HS-5 (cell line): ENCODE measurements around the gene TOMM6.

Experiments used
- DNase-seq: peaks from one replicate; pipeline ENCODE4 v3.0.0-alpha.2; 2012; ENCODE audit warnings: low read depth

Gene TOMM6

DNA sequence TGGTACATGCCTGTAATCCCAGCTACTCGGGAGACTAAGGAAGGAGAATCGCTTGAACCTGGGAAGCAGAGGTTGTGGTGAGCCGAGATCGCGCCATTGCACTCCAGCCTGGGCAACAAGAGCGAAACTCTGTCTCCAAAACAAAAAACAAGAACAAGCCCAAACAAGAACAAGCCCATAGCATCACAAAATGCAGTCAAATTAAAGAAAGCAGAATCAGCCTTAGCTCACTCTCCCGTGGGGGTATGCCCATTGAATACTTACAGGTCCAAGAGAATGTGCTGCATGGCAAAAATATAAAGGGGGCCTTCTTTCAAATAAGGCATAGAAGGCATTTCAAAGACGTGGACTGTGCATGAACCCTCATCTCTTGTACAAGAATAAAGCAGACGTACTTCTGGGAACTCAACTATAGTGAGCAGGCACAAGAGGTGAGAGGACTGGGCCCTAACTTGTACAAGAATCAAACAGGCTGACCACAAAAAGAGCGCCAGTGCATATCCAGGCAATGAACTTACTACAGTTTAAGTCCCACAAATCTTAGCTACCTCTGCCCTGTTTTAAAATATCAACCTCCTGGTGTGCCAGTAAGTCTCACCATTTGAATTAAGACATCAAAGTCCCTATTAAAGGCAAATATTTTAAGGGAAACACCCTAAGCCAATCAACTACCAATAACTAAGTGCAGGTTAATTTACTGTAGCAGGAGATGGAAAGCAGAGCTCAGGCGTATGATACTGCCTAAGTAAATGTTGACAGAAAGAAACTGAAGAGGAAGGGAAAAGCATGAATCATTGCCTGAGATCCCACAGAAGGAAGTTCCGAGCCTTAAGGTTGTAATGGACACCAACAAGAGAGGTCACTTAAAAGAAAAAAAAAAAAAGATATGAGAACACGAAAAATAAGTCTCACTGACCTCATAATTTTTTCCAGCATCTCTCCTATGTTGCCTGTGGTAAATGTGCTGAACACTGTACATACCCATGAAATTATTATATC lies 37.4 kb downstream of the TOMM6 start:
- no peak for DNase-seq

DNA sequence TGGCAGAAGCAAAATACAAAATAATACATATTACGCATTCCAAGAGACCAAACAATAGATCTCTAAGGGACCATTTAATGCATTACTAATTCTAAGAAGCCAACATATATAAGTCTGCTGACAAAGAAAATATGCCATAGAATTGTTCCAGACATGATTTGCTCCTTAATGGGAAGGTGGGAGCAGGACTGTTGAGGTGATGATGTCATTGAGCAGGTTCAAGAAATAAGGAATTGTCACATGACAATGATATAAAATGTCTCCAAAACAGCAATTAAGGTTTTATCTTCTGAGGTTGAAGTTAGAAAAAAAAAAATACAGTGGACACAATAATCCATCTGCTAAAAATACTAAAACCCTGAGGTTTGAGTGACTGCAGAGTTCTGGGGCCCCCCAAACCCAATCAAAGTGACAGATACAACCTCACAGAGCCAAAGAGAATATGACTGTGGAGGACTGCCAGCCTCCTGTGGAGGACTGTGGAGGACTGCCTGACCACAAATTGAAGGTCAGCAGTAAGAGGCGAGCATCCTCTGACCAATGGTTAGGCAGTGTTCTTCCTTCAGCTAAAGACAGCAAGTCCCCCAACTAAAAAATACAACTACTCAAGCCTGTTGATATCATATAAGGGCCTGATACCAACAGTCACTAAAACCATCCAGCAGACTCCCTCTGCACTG lies 39.0 kb downstream of the TOMM6 start:
- DNase-seq: no peak

DNA sequence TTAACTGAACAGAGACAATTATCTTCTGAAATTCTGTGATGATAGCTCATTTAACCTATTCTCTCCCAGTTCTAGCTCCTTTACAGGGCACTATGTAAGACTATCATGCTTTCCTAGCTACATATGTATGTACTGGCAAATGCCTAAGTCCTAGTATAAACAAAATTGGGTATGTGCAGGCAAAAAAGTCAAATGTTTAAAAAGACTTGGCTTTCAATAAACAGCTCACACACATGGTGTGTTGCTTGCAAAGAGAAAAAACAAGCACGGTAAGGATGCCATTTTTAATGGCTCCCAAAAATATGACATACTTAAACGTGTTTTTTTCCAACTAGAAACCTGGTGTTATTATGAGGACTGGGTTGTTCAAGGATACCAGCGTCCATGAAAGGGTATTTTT lies 44.8 kb downstream of the TOMM6 start:
- DNase-seq: no peak

DNA sequence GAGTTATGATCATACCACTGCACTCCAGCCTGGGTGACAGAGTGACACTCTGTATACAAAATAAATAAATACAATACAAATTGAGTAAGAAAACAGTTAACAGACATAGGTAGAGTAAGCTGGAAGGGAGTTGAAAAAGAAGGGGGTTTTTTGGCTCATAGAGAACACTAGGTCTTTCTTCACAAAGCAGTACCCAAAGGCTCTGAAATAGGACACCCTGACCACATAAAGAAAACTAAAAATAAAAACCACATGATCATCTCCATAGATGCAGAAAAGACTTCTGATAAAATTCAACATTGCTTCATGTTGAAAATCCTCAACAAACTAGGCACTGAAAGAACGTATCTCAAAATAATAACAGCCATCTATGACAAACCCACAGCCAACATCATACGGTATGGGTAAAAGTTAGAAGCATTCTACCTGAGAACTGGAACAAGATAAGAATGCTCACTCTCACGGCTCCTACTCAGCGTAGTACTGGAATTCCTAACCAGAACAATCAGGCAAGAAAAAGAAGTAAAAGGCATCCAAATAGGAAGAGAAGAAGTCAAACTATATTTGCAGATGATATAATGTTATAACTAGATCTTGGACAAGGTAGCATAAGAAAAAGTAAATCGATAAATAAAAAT lies 48.6 kb downstream of the TOMM6 start:
- no peak for DNase-seq

DNA sequence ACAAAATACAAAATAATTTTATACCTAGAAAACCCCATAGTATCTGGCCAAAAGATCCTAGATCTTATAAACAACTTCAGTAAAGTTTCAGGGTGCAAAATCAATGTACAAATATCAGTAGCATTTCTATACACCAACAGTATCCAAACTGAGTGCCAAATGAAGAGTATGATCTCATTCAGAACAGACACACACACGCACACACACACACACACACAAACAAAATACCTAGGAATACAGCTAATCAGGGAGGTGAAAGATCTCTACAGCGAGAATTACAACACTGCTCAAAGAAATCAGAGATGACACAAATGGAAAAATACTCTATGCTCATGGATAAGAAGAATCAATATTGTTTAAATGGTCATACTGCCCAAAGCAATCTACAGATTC lies 49.2 kb downstream of the TOMM6 start:
- no peak for DNase-seq
